ENCODE results near the gene LRIT1. TPM values are rescaled to one million over a fixed set of nuclear protein-coding genes. Genes with fewer than 3 reads are reported as not detected.
"Not testable (repeated sequence)": the region's sequence is repeated elsewhere in the genome, so short reads cannot be mapped to it uniquely, and the experiment has no call there.

The LRIT1 gene
- polyA plus RNA-seq (2012; ENCODE audit: insufficient read depth, insufficient read length), result not detected

- no peak within 1 kb of the TSS for H3K4me3 ChIP-seq (ENCODE audit: low read length)
- no peak for DNase-seq (ENCODE audit: low read depth, low spot score)
Measured at GRCh38 chr10:84241185-84241790, at the start of gene LRIT1. Gene LRIT1 (minus strand): TSS chr10:84241546. CDS start chr10:84241439, 107 bp downstream.

- DNase-seq (ENCODE audit: low read depth, low spot score), result no peak
- no peak overlapping the region for H3K4me3 ChIP-seq (ENCODE audit: low read length)
Measured at GRCh38 chr10:84290235-84290634, 48.9 kb upstream of the LRIT1 start.

- no peak for DNase-seq (ENCODE audit: low read depth, low spot score)
- H3K4me3 ChIP-seq (ENCODE audit: low read length), result no peak overlapping the region
Measured at GRCh38 chr10:84289521-84290200, 48.3 kb upstream of the LRIT1 start.

GRCh38 chr10:84288151-84288550 lies 46.8 kb upstream of the LRIT1 start:
- DNase-seq (ENCODE audit: low read depth, low spot score), result no peak
- H3K4me3 ChIP-seq (ENCODE audit: low read length), result no peak overlapping the region

GRCh38 chr10:84286695-84287094 lies 45.3 kb upstream of the LRIT1 start:
- no peak for DNase-seq (ENCODE audit: low read depth, low spot score)
- no peak overlapping the region for H3K4me3 ChIP-seq (ENCODE audit: low read length)

GRCh38 chr10:84279876-84280475 lies 38.6 kb upstream of the LRIT1 start:
- DNase-seq (ENCODE audit: low read depth, low spot score); H3K4me3 ChIP-seq (ENCODE audit: low read length): not testable (repeated sequence)

- no peak for DNase-seq (ENCODE audit: low read depth, low spot score)
- no peak overlapping the region for H3K4me3 ChIP-seq (ENCODE audit: low read length)
Measured at GRCh38 chr10:84270708-84271107, 29.4 kb upstream of the LRIT1 start.

GRCh38 chr10:84269773-84270172 lies 28.4 kb upstream of the LRIT1 start:
- DNase-seq (ENCODE audit: low read depth, low spot score), result no peak
- H3K4me3 ChIP-seq (ENCODE audit: low read length), result no peak overlapping the region

GRCh38 chr10:84269162-84269561 lies 27.8 kb upstream of the LRIT1 start:
- H3K4me3 ChIP-seq (ENCODE audit: low read length), result no peak overlapping the region
- no peak for DNase-seq (ENCODE audit: low read depth, low spot score)

GRCh38 chr10:84267503-84268126 lies 26.3 kb upstream of the LRIT1 start:
- DNase-seq (ENCODE audit: low read depth, low spot score), result peak; percentile 54
- H3K4me3 ChIP-seq (ENCODE audit: low read length), result no peak overlapping the region

- no peak for DNase-seq (ENCODE audit: low read depth, low spot score)
- H3K4me3 ChIP-seq (ENCODE audit: low read length), result no peak overlapping the region
Measured at GRCh38 chr10:84265418-84265817, 24.1 kb upstream of the LRIT1 start.

- peak; percentile 56 for DNase-seq (ENCODE audit: low read depth, low spot score)
- H3K4me3 ChIP-seq (ENCODE audit: low read length), result no peak overlapping the region
Measured at GRCh38 chr10:84264611-84265141, 23.3 kb upstream of the LRIT1 start.

GRCh38 chr10:84263716-84264115 lies 22.4 kb upstream of the LRIT1 start:
- no peak overlapping the region for H3K4me3 ChIP-seq (ENCODE audit: low read length)
- no peak for DNase-seq (ENCODE audit: low read depth, low spot score)

- no peak for DNase-seq (ENCODE audit: low read depth, low spot score)
- H3K4me3 ChIP-seq (ENCODE audit: low read length), result no peak overlapping the region
Measured at GRCh38 chr10:84262190-84262956, 21.0 kb upstream of the LRIT1 start.

GRCh38 chr10:84261236-84261915 lies 20.0 kb upstream of the LRIT1 start:
- no peak overlapping the region for H3K4me3 ChIP-seq (ENCODE audit: low read length)
- no peak for DNase-seq (ENCODE audit: low read depth, low spot score)

- no peak overlapping the region for H3K4me3 ChIP-seq (ENCODE audit: low read length)
- DNase-seq (ENCODE audit: low read depth, low spot score), result no peak
Measured at GRCh38 chr10:84258034-84258695, 16.8 kb upstream of the LRIT1 start.

- no peak overlapping the region for H3K4me3 ChIP-seq (ENCODE audit: low read length)
- no peak for DNase-seq (ENCODE audit: low read depth, low spot score)
Measured at GRCh38 chr10:84257343-84258020, 16.1 kb upstream of the LRIT1 start.
